Stimulated activated CD4-positive, alpha-beta T cell treated with anti-CD3 and anti-CD28 coated beads, Interleukin-4, amount 100 ng/mL, for 48 hours (primary cell): ENCODE results near the gene PCNX1.

Experiments
- DNase-seq, 2 donors: peaks; one replicate each; pipeline ENCODE4 v3.0.0-alpha.2; 2020; ENCODE audit warnings: low read depth in 2 of 2

The PCNX1 gene

DNA sequence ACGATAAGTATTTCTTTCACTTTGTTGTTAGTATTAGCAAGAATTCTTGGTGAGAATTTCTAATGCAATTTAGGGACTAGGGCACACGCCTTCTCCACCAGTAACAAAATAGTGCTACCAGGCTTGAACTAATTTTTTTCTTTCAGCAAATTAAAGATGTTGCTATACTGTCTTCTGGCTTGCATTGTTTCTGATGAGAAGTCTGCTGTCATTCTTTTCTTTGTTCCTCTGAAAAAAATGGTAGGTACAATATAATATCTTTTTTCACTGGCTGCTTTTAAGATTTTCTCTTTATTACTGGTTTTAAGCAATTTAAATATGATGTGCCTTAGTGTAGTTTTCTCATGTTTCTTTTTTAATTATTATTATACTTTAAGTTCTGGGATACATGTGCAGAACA lies 171.2 kb downstream of the PCNX1 start:
- DNase-seq = no peak

DNA sequence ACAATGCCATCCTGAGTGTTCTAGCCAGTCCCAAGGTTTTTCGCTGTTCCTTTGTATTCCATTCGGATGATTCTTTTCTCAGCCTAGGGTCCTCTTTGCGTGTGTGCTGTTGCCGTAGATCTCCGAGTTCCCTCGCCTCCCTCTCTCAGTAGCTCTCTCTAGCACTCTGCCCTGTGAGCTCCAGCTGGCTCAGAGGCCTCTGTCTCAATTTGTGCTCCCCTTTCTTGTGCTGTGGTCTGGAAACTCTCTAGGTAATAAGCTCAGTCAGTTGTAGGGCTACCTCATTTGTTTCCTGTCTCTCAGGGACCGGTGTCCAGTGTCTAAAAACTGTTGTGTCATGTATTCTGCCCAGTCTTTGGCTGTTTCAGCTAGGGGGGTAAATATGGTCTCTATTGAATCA lies 179.3 kb downstream of the PCNX1 start:
- no peak for DNase-seq

DNA sequence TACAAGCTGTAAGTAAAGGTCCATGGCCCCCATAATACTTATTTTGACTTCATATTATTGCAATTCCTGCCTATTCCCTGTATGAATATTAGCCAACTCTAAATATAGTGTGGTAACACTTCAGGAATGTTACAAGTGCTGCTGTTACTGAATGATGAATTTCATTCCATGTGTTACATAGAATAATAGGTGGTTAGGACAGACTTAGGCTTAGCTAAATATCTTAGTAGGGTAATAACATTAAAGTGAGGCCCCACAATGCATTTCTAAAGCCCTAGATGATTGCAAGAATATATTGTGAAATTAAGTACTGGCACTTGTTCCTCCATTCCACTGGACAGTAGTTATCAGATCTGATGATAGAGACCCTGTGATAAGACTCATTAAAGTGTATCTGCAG lies 182.7 kb downstream of the PCNX1 start:
- DNase-seq = no peak

DNA sequence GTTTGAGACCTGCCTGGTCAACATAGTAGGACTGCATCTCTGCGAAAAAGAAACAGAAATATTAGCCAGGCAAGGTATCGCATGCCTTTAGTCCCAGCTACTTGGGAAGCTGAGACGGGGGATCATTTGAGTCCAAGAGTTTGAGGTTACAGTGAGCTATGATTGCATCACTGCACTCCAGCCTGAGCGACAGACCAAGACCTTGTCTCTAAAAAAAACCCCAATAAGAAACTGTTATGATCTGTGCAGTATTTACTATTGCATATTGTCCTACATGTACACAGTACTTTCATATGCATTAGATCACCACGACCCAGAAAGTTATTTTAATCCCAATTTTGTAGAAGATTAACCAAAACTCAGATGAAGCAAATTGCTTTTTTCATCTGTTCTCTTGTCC lies 187.5 kb downstream of the PCNX1 start:
- no peak for DNase-seq

DNA sequence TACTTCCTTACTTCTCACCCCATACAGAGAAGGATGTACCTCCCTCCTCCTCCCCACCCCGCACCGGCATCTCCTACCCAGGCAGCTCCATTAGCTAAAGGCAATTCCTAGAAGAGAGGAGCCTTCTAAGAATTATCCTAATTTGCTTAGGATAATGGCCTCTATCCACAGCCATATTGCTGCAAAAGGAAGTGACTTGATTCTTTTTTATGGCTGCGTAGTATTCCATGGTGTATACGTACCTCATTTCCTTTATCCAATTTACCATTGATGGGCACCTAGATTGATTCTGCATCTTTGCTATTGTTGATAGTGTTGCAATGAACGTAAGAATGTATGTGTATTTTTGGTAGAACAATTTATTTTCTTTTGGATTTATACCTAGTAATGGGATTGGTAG lies 189.7 kb downstream of the PCNX1 start:
- no peak for DNase-seq

DNA sequence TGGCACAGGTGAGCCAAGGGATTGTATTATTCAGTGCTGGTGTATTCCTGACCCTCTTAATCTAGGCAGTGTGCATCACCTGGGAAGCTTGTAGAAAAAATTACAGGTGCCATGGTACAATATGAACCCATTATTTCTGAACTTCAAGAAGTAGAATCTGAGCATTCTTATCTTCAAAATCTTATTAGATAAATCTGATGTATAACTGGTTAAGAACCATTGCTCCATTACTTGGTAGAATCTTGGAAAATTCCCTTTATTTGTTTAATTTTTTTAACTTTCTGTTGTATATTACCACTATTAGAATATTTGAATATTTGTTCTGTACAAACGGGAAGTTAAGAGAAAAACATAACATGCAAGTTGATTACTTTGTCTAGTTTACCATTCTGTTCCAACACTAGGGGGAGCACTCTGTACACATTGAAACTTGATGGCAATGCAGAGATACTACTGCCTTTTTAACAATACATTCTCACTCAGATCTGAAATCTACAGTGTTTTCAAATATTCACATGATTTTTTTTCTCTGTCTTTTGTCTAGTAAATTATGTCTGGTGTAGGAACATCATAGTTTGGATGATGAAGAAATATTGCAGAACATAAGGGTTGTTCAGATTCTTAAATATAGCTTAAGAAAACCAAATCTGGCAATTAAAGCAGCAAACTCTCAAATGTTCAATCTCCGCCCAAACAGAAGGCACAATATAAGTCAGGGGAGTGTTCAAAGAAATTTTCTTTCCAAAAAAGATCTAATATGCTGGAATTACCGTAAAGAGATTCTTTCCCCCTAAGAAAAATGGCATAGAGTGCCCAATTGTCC lies 196.6 kb downstream of the PCNX1 start:
- DNase-seq = no peak

DNA sequence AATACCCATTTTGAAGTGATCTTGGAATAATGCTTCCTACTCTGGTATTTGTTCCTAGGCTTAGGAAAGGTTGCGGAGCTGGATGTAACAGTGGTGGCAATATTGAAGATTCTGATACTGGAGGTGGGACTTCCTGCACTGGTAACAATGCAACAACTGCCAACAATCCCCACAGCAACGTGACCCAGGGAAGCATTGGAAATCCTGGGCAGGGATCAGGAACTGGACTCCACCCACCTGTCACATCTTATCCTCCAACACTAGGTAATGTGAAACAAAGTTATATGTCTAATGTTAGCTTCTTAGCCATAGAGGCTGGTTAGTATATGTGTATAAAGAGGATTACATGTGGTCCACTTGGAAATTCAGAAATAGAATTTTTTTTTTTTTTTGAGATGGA lies 197.9 kb downstream of the PCNX1 start:
- no peak for DNase-seq

DNA sequence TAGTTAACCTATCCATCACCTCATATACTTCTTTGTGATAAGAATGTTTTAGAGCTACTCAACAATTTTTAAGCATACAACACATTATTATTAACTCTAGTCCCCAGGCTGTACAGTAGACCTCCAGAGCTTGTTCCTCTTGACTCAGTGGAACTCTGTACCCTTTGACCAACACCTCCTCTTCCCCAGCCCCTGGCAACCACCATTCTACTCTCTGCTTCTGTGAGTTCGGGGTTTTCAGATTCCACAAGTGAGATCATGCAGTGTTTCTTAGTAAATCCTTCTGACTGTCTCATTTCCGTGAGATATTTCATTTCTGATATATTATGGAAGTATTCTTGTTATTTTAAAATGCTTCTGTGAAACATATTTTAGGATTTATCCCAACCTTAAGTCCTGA lies 200.7 kb downstream of the PCNX1 start:
- DNase-seq = no peak

DNA sequence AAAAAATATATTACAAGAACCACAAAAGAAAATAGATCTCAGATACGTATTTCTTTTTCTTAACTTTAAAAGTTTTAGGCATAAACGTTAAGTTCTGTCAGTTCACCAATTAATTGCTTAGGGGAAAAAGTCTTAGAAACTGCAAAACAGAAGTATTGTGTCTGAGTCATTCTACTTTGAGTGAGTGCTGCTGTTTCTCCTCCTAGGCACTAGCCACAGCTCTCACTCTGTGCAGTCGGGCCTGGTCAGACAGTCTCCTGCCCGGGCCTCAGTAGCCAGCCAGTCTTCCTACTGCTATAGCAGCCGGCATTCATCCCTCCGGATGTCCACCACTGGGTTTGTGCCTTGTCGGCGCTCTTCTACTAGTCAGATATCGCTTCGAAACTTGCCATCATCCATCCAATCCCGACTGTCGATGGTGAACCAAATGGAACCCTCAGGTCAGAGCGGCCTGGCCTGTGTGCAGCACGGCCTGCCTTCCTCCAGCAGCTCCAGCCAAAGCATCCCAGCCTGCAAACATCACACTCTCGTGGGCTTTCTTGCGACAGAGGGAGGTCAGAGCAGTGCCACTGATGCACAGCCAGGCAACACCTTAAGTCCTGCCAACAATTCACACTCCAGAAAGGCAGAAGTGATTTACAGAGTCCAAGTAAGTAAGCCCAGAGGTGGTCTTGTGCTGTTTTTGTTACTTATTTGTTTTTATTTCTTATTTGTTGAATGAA lies 201.3 kb downstream of the PCNX1 start:
- no peak for DNase-seq

DNA sequence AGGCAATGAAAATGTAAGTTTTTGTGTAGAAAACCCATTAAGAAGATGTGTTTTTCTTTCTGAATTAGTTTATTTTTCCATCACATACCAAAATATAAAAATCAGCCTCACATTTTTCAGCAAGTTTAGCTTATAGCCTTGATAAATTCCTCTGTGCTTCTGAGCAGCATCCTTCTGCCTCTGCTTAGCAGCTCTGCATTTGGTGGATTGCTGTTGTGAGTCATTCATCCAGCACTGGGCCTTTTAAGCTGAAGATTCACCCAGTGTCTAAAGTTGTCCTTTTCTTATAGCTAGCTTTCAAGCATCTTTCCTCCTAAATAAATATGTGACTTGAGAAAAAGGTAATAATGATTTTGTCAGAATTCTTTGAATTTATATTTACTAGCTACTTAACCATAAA lies 206.1 kb downstream of the PCNX1 start:
- DNase-seq = no peak

DNA sequence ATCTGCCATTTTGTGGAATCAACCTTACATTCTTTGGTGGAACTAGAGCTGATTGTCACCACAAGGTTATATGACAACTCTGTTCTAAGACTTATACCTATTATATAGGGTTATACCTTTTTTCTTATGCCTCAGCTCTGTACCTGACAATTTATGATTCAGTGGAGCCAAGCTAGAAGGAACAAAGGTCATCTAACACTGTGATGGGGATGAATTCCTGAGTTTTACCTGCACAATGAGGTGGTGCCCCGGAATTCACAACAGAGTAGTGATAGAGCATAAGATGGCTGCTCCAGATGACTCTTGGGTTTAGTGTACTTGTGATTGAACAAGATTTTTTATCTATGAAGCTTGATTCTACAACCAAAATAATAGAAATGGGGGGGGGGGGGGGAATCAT lies 207.3 kb downstream of the PCNX1 start:
- DNase-seq = no peak

DNA sequence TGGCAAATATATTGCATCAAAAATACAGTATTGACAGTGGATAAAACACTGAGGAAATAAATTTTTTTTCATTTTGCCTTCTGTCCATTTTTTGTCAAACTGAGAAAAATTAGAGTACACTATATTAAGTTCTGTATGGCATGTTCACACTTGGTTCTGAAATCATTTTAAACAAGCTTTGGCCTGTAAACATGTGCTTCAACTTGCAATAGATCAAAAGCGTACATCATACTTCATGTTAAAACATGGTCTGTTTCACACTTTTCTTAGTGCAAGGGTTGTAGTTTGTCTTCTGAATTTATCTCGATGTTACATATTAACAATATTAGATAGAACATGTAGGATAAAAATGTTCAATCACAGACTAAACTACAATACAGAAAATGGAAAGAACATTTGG lies 208.0 kb downstream of the PCNX1 start:
- no peak for DNase-seq

DNA sequence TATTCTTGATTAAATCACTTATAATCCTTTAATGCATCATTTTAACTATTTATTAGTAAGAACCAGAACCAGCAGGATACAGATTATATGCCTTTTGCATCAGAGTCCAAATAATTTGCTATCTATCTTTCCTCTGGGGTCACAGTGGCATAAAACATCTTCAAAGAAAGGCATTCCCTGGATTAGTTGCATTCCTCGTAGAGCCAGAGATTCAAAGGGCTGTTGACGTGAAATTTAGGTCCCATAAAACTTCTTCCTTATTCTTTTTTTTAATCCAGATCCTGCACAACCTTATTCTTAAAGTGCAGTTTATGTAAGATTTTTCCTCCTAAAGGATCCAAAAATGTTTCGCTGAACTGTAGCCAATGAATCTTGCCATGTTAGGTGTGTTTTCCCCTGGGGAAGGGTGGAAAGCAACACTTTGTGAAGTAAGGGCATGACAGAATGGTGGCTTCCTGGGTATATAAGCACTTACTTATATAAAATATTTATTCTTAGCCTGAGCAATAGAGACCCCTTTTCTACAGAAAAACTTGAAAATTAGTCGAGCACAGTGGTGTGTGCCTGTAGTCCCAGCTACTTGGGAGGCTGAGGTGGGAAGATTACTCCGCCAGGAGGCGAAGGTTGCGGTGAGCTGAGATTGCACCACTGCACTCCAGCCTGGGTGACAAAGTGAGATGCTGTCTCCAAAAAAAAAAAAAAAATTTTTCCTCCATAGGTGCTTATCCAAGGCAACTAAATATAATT lies 208.7 kb downstream of the PCNX1 start:
- no peak for DNase-seq

DNA sequence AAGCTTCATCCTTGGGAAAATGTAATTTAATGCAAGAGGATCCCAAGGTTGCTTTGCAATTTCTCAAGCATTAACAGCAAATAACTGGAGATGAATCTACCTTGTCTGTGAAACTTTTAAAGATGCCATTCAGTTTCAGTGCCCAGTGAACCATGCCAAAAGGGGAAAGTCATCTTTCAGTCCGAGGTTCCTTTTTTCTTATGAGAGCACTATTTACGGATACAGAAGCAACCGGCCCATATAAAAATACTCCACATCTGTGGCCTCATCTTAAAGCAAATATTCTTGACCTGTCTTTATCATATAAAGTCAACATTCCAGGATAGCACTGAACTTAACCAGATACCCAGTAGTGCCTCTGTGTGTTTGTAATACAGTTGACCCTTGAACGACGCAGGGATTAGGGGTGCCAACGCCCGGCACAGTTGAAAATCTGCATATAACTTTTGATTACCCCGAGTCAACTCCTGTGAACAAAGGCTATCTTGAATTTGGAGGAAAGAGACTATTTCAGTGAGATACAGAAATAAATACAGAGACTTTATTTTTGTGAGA lies 209.4 kb downstream of the PCNX1 start:
- DNase-seq = no peak

DNA sequence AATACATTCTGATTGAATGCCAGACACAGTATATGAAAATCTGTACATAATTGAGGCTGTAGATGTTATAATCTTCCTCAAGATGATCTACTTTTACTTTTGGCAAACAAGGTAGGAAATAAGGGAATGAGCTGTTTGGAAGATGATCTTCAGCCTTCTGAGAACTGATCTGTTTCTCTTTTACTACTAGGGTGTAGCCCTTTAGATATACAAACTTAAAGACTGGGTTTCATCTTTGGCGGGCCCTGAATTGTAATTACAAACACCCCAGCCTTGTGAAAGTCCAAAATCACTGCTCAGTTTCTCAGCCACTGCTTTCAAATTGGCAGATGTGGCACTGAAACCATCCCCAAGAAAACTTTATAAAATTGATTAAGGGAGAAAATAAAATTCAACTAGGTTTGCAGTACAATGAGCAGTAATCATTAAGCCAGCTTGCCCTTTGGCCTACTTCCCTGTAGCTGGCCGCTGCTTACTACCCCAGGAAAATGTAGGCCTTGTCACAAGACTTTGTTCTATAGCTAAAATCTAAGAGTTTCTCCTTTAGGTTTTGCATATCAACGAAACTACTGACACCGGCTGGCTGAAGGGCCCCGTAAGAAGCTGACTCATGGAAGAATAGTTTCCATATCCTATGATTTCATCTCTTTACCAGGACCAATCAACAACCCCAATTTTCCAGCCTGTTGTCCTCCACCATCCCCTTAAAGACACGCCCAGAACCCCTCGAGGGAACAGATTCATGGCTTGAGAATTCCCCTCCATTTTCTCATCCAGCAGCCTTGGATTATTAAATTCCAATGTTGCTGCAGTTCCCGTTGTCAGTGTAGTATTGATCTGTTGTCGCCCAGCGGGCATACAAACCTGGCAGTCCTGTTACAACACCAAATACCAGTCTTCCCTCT lies 210.8 kb downstream of the PCNX1 start:
- no peak for DNase-seq

DNA sequence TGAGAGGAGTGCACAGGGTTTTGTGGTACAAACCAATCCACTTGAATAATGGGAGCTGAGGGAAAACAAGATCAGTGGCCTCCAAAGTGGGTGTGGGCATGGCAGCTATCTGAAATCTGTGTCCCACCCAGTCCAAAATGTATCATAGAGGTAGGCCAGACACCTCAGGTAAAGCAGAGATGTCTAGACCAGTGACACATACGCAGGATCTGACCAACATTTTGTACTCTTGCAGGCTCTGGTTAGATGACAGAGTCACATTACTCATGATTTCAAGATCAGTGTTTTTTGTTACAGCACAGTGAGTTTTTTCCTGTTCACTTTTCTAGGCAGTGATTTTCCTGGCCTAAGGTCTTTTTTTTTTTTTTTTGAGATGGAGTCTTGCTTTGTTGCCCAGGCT lies 211.8 kb downstream of the PCNX1 start:
- no peak for DNase-seq

DNA sequence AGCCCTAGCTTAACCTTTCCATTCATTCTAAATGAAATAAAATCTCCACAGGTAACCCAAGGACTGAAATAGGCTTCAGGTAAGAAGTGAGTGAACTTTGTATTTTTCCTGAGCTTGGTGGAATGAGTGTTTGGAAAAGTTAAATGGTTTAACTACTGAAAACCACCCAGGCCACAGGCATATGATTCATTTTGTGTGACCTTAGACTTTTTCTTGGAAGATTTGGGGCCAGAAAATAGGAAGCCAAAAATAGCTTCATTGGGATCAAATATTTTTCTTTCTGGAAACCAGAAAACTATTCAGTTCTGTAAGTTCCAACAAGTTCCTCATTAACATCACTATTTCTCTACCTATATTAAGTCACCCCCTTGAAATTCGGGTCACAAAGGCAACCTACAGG lies 212.6 kb downstream of the PCNX1 start:
- no peak for DNase-seq

DNA sequence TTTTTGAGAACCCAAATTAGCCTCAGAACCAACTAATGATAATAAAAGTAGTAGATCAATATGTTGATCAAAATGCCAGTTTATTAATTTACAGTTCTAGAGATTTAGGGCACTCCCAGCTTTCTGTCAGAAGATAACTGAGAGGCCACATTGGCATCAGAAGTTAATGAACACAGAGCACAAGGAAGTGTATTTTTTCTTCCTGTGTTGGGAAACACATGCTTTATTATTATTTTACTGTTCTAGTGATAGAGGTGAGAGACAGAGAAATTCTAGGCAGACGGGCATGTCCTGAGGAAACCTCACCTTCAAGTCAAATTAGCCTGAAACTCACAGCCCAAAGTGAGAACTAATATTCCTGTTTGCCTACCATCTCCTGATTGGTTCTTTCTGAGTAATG lies 213.7 kb downstream of the PCNX1 start:
- DNase-seq = no peak

DNA sequence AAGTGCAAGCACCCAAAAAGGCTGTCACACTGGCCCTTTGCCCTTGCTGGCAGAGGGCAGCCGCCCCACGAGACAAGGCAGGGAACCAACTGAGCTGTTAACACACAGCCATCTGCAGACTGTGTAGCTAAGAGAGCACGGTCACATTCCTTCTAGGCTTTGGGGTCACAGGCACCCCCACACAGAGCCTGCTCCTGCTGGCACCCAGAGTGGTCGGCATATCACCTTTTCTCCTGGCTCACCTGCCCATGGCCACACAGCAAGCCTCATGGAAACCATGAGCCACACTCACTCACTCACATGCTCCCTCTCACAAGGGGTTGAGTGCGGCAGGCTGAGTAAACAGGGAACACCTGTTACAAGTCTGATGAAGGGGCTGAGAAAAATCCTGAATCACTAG lies 214.5 kb downstream of the PCNX1 start:
- DNase-seq = no peak

DNA sequence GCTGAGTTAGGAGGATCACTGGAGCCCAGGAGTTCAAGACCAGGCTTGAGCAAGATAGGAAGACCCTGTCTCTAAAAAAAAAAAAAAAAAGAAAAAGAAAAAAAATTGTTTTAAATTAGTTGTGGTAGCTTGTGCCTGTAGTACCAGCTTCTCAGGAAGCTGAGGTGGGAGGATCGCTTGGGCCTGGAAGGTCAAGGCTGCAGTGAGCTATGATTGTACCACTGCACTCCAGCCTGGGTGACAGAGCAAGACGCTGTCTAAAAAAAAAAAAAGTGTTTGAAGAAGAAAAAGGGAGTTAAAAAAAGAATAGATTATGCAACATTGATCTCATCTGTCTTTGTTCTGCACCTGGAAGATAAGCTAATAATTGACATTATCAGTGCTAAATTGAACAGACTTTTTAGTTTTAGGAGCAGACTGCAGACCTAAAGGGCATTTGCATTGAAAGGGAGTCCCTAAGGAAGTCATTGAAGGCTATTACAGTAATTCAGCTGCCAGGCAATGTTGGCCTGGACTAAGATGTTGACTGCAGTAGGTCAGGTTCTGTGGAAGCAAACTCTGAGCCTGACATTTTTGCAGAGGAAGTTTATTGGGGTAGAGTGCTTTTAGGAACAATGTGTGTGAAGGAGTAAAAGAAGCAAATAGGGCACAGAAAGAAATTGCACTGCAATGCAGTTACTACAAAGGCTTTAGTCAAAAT lies 215.8 kb downstream of the PCNX1 start:
- DNase-seq = no peak
